ENCODE results near the gene TDRD7.

DNA sequence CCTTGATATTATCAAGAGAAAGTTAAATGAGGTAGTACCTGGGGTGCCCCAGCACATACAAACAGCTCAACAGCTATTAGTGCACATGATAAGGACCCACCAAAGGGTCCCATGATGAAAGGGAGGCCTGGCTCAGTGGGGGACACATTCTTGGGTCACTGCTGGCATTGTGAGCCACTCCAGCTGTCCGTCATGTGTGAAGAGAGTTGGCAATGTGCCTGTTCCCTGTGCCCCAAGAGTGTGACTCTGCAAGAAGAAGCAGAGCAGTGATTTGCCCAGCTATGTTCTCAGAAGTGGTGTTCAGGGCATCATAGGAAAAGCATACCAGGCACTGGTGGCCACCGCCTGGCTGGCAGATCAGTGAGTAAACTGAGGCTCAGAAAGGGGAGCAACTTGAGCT lies 37.1 kb upstream of the TDRD7 start:
- TF ChIP-seq, protein P1, sequence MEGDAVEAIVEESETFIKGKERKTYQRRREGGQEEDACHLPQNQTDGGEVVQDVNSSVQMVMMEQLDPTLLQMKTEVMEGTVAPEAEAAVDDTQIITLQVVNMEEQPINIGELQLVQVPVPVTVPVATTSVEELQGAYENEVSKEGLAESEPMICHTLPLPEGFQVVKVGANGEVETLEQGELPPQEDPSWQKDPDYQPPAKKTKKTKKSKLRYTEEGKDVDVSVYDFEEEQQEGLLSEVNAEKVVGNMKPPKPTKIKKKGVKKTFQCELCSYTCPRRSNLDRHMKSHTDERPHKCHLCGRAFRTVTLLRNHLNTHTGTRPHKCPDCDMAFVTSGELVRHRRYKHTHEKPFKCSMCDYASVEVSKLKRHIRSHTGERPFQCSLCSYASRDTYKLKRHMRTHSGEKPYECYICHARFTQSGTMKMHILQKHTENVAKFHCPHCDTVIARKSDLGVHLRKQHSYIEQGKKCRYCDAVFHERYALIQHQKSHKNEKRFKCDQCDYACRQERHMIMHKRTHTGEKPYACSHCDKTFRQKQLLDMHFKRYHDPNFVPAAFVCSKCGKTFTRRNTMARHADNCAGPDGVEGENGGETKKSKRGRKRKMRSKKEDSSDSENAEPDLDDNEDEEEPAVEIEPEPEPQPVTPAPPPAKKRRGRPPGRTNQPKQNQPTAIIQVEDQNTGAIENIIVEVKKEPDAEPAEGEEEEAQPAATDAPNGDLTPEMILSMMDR (IDR thresholded peaks at IDR 0.05; ENCODE audit: low read length), result no peak
- TF ChIP-seq EZH2 (IDR thresholded peaks at IDR 0.05; ENCODE audit: borderline replicate concordance, low read length), result no peak

Data from OCI-LY1 (cell line).